K562 (cell line): Measurements from ENCODE around the gene CCDC87. TPM values are rescaled to one million over a fixed set of nuclear protein-coding genes. Genes with fewer than 3 reads are reported as not detected.

Experiments used
- BACH1 ChIP-seq: fragments of 200-800 bp; sonication (Bioruptor generic); IDR thresholded peaks from 2 replicates; pipeline ENCODE4 v1.6.1; 2016; ENCODE audit warnings: missing genetic modification characterization, missing compliant biosample characterization
- BCOR ChIP-seq: fragments of 450-650 bp; IDR thresholded peaks from 2 replicates; pipeline ENCODE4 v1.6.1; 2016
- BRF1 ChIP-seq: IDR thresholded peaks from 3 replicates; pipeline ENCODE4 v1.6.1; 2011; ENCODE audit warnings: borderline replicate concordance, mild to moderate bottlenecking; ENCODE audit not compliant: insufficient read length; ENCODE audit errors: extremely low read depth
- COPS2 ChIP-seq: fragments of 450-650 bp; conservative IDR thresholded peaks from 2 replicates; pipeline ENCODE4 v1.6.1; 2016; ENCODE audit warnings: mild to moderate bottlenecking, moderate library complexity
- DPF2 ChIP-seq: fragments of 450-650 bp; IDR thresholded peaks from 2 replicates; pipeline ENCODE4 v1.6.1; 2016
- ELF4 ChIP-seq: fragments of 450-650 bp; formaldehyde crosslinking; IDR thresholded peaks from 2 replicates; pipeline ENCODE4 v1.4.0; 2022; ENCODE audit warnings: missing genetic modification characterization
- HMGN3 ChIP-seq: IDR thresholded peaks from 2 replicates; pipeline ENCODE4 v1.6.1; 2011; ENCODE audit warnings: borderline replicate concordance, low read depth, mild to moderate bottlenecking, mixed read lengths, low read length; ENCODE audit not compliant: insufficient read length; ENCODE audit errors: extremely low read depth
- ILF3 ChIP-seq: fragments of 450-650 bp; IDR thresholded peaks from 2 replicates; pipeline ENCODE4 v1.6.1; 2018; ENCODE audit warnings: antibody characterized with exemption, mild to moderate bottlenecking, moderate library complexity, borderline replicate concordance
- KLF13 ChIP-seq: fragments of 450-650 bp; IDR thresholded peaks from 2 replicates; pipeline ENCODE4 v1.6.1; 2016; ENCODE audit warnings: missing genetic modification characterization, low read depth, mild to moderate bottlenecking, missing compliant biosample characterization, moderate library complexity, borderline replicate concordance
- MECOM ChIP-seq: fragments of 250-450 bp; sonication (Bioruptor Pico); IDR thresholded peaks from 2 replicates; pipeline ENCODE4 v1.8.0; 2022; ENCODE audit warnings: inconsistent platforms
- MED1 ChIP-seq: sonication (generic); formaldehyde crosslinking; IDR thresholded peaks from 2 replicates; pipeline ENCODE4 v1.8.1; 2023; ENCODE audit warnings: missing genetic modification reagents, borderline replicate concordance
- NEUROD1 ChIP-seq: fragments of 150-350 bp; IDR thresholded peaks from 2 replicates; pipeline ENCODE4 v1.6.1; 2014; ENCODE audit warnings: borderline replicate concordance, low read length, low read depth; ENCODE audit not compliant: partially characterized antibody
- NFE2L1 ChIP-seq: fragments of 450-650 bp; IDR thresholded peaks from 2 replicates; pipeline ENCODE4 v1.6.1; 2016; ENCODE audit warnings: missing genetic modification characterization, low read depth, mild to moderate bottlenecking, missing compliant biosample characterization, moderate library complexity, borderline replicate concordance
- NUFIP1 ChIP-seq: fragments of 450-650 bp; IDR thresholded peaks from 2 replicates; pipeline ENCODE4 v1.6.1; 2018; ENCODE audit not compliant: partially characterized antibody
- PRDM10 ChIP-seq: fragments of 450-650 bp; IDR thresholded peaks from 2 replicates; pipeline ENCODE4 v1.6.1; 2018; ENCODE audit not compliant: partially characterized antibody
- PRPF4 ChIP-seq: fragments of 200-400 bp; formaldehyde crosslinking; IDR thresholded peaks from one replicate; pipeline ENCODE4 v1.6.1; 2017; ENCODE audit warnings: low read length, low read depth, mild to moderate bottlenecking; ENCODE audit not compliant: insufficient read depth, poor library complexity, severe bottlenecking
- RAD51 ChIP-seq: fragments of 450-650 bp; IDR thresholded peaks from 2 replicates; pipeline ENCODE4 v1.7.1; 2016; ENCODE audit warnings: low read depth, mild to moderate bottlenecking, borderline replicate concordance
- RBM17 ChIP-seq: fragments of 200-400 bp; formaldehyde crosslinking; IDR thresholded peaks from 2 replicates; pipeline ENCODE4 v1.6.1; 2017; ENCODE audit warnings: low read depth, mild to moderate bottlenecking, low read length, borderline replicate concordance
- RCOR1 ChIP-seq, 2 experiments: IDR thresholded peaks; 2 replicates each; pipeline ENCODE4 v1.6.1; 2012; ENCODE audit warnings: low read depth in 2 of 2, low read length in 2 of 2, borderline replicate concordance in 1 of 2, improper control_type of control experiment in 1 of 2
- RFX7 ChIP-seq: fragments of 250-450 bp; sonication (Bioruptor Pico); IDR thresholded peaks from 2 replicates; pipeline ENCODE4 v1.5.1; 2021; ENCODE audit warnings: mild to moderate bottlenecking
- SMARCE1 ChIP-seq: fragments of 450-650 bp; IDR thresholded peaks from 2 replicates; pipeline ENCODE4 v1.7.1; 2016; ENCODE audit warnings: mild to moderate bottlenecking
- SOX6 ChIP-seq: fragments of 450-650 bp; IDR thresholded peaks from 2 replicates; pipeline ENCODE4 v1.6.1; 2014; ENCODE audit warnings: mild to moderate bottlenecking
- SRSF7 ChIP-seq: fragments of 200-400 bp; formaldehyde crosslinking; optimal IDR thresholded peaks from 2 replicates; pipeline ENCODE3; 2017; ENCODE audit warnings: mild to moderate bottlenecking, low read depth, low read length
- STAT5A ChIP-seq: IDR thresholded peaks from 2 replicates; pipeline ENCODE4 v1.6.1; 2012; ENCODE audit warnings: low read length, inconsistent platforms, borderline replicate concordance
- STAT5B ChIP-seq: fragments of 250-450 bp; sonication (Bioruptor Pico); IDR thresholded peaks from 2 replicates; pipeline ENCODE4 v1.8.0; 2021; ENCODE audit warnings: mild to moderate bottlenecking, inconsistent platforms
- ZKSCAN3 ChIP-seq: fragments of 250-450 bp; sonication (Bioruptor Pico); IDR thresholded peaks from 2 replicates; pipeline ENCODE4 v1.4.0; 2020
- ZNF76 ChIP-seq: fragments of 250-450 bp; sonication (Bioruptor Pico); IDR thresholded peaks from 2 replicates; pipeline ENCODE4 v1.4.0; 2020; ENCODE audit warnings: mild to moderate bottlenecking, moderate library complexity, borderline replicate concordance
- polyA plus RNA-seq, 8 experiments: library from polyadenylated mRNA; depleted of rRNA in 4 of 8; stranded (reverse) in 5 of 8; unstranded in 3 of 8; fragments of >200 nt; fragmentation: Nextera tagmentation in 2 of 8; fragmentation: Illumina TruSeq in 1 of 8; extraction: Ambion mirVana in 2 of 8; extraction: Trizol in 1 of 8; gene quantifications; 2 replicates each; pipeline versions ENCODE4 v1.2.1 to v1.2.3, GENCODE V29; 2011 to 2014; ENCODE audit warnings: inconsistent platforms in 1 of 8, missing spikeins in 1 of 8
- total RNA-seq, 7 experiments: library from RNA; depleted of rRNA in 6 of 7; stranded (reverse); fragments of >200 nt in 6 of 7; fragmentation: Illumina TruSeq in 2 of 7; extraction: Trizol in 2 of 7; gene quantifications; 2 replicates each; pipeline versions ENCODE4 v1.2.1 to v1.2.3, GENCODE V29; 2011 to 2021; ENCODE audit warnings: low replicate concordance in 1 of 7

Gene CCDC87
- total and polyA plus RNA-seq, 9 of the 15 experiments (the other 6 are each of a cell fraction or from before 2014, with no cell fraction given) = 0.03 to 0.44 (median 0.15) TPM; not detected in 1

DNA sequence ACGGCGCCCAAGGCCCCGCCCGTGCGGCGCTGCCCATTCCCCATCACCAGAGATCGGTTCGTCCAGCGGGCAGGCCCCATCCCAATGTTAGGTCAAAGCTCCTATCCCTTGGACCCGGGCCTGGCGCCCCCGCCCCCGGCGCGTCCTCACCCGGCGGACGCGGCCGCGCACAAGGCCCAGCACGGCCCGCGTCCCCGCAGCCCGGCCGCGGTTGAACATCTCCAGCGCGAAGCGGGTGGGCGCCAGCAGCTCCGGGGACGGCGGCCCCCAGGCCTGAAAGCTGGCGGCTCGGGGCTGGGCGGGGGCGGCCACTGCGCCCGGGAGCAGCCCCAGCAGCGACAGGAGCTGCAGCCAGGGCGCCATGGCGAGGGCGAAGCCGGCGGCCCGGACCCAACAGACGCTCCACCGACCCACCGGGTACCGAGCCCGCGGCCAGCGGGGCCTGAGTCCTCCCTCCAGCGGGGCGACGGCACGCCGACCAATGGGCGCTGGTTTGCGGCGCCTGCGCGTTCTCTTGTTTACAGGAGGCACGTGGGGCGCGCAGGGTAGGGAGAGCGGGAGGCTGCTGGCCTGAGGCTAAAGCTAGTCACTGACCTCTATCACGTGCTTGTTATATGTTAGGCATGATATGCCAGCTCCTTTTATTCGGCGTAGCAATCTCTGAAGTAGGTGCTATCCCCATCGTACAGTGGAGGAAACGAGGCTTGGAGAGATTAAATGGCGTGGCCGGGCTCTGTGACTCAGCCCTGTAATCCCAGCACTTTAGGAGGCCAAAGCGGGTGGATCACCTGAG lies 24.5 kb downstream of the CCDC87 start, which contains the start of gene CTSF (continued):
- no peak for TF ChIP-seq PRDM10
- TF ChIP-seq NFE2L1 (tag) = no peak
- no peak for TF ChIP-seq ZNF76
- no peak for TF ChIP-seq ILF3
- peak; percentile 81 for TF ChIP-seq RAD51
- TF ChIP-seq BRF1 = no peak
- TF ChIP-seq MECOM (CRISPR knock-in tag) = no peak
- TF ChIP-seq HMGN3 = peak; percentile 20
- TF ChIP-seq NUFIP1 = no peak
- TF ChIP-seq BCOR = no peak
- no peak for TF ChIP-seq COPS2
- TF ChIP-seq RBM17 = no peak
- no peak for TF ChIP-seq BACH1 (tag)
- no peak for TF ChIP-seq ZKSCAN3 (CRISPR knock-in tag)
- TF ChIP-seq RFX7 (CRISPR knock-in tag) = no peak
- TF ChIP-seq STAT5A = no peak
- TF ChIP-seq DPF2 = no peak
- TF ChIP-seq SMARCE1 = no peak
- TF ChIP-seq NEUROD1 = no peak
- TF ChIP-seq MED1 = no peak
- 0 out of 2 replicates have a peak, but pooled peaks have one; percentile 37 for TF ChIP-seq ELF4 (CRISPR knock-in tag)
- no peak for TF ChIP-seq PRPF4
- TF ChIP-seq RCOR1 (IDR thresholded peaks at IDR 0.05; ENCODE audit: borderline replicate concordance in 1 of 2, low read depth in 2 of 2, low read length in 2 of 2) = no peak
- no peak for TF ChIP-seq SRSF7
- no peak for TF ChIP-seq KLF13
- no peak for TF ChIP-seq SOX6
- TF ChIP-seq STAT5B (CRISPR knock-in tag) = no peak
